Endothelial cell of umbilical vein (primary cell): ENCODE data around the gene SINHCAF. TPM values are rescaled to one million over a fixed set of nuclear protein-coding genes. Genes with fewer than 3 reads are reported as not detected.

Experiments
- BruUV-seq: library from RNA; stranded (reverse); fragments of 400-500 nt; replicated peaks from 2 replicates; lab custom pipeline; 2021; lab: Mats Ljungman, UMichigan
- CTCF ChIA-PET: fragments of 300-600, 350-600 bp; sonication (Branson Sonifier 250); formaldehyde crosslinking; loops from one replicate; lab custom pipeline; 2021; ENCODE audit warnings: antibody characterized with exemption, inconsistent platforms; lab: Charles Lee
- POLR2A ChIA-PET: fragments of 300-600, 350-600 bp; sonication (Branson Sonifier 250); formaldehyde crosslinking; loops from one replicate; lab custom pipeline; 2021; ENCODE audit warnings: antibody characterized with exemption, inconsistent platforms; lab: Charles Lee
- DNase-seq: peaks from one replicate; pipeline ENCODE4 v3.0.0-alpha.2; 2011; ENCODE audit warnings: low read depth, low spot score
- FAIRE-seq: peaks from 2 replicates; lab custom pipeline; 2011; peaks lifted over from hg19 to GRCh38; lab: Jason Lieb, UNC
- H2AFZ ChIP-seq: 2 replicates; pipeline ENCODE4 v1.6.0; 2012; ENCODE audit warnings: low read depth, low read length, control low read depth, inconsistent platforms
- H3K27ac ChIP-seq: 2 replicates; pipeline ENCODE4 v1.5.1; 2011; ENCODE audit warnings: low read depth, mild to moderate bottlenecking, control low read depth, low read length, moderate library complexity; ENCODE audit not compliant: insufficient read depth
- H3K27me3 ChIP-seq, 2 experiments: 2 replicates each; pipeline versions ENCODE4 v1.6.0 to v1.6.1; 2011; ENCODE audit warnings: low read length in 2 of 2, mixed read lengths in 1 of 2; ENCODE audit not compliant: control insufficient read depth in 2 of 2, insufficient read depth in 2 of 2
- H3K36me3 ChIP-seq, 2 experiments: 2 replicates in 1 of 2; 3 replicates in 1 of 2; pipeline ENCODE4 v1.5.1; 2011; ENCODE audit warnings: low read length in 2 of 2, mild to moderate bottlenecking in 1 of 2, moderate library complexity in 1 of 2; ENCODE audit not compliant: control insufficient read depth in 2 of 2, insufficient read depth in 2 of 2; ENCODE audit errors: extremely low read depth in 1 of 2
- H3K4me1 ChIP-seq: 3 replicates; pipeline ENCODE4 v1.5.1; 2011; ENCODE audit warnings: mild to moderate bottlenecking, low read length; ENCODE audit not compliant: control insufficient read depth, insufficient read depth; ENCODE audit errors: extremely low read depth
- H3K4me2 ChIP-seq: 2 replicates; pipeline ENCODE4 v1.6.1; 2011; ENCODE audit warnings: low read length, control low read depth, mixed read lengths; ENCODE audit not compliant: insufficient read depth
- H3K4me3 ChIP-seq, 3 experiments: fragments of 200-600 bp in 1 of 3; sonication (generic), shearing (Covaris generic) in 1 of 3; replicated peaks in 1 of 3; 2 replicates each; pipeline ENCODE4 v1.5.1; 2011 to 2016; ENCODE audit warnings: control low read depth in 3 of 3, low read length in 3 of 3, mild to moderate bottlenecking in 2 of 3, inconsistent platforms in 1 of 3, low read depth in 1 of 3, moderate library complexity in 1 of 3; ENCODE audit not compliant: insufficient read depth in 1 of 3
- H3K79me2 ChIP-seq: 2 replicates; pipeline ENCODE4 v1.6.0; 2012; ENCODE audit warnings: low read length, inconsistent platforms; ENCODE audit not compliant: control insufficient read depth, insufficient read depth
- H3K9ac ChIP-seq: replicated peaks from 2 replicates; pipeline ENCODE3; 2011; ENCODE audit warnings: low read length, control low read depth; ENCODE audit not compliant: insufficient read depth; ENCODE audit errors: extremely low read depth
- H3K9me1 ChIP-seq: replicated peaks from 3 replicates; pipeline ENCODE4 v1.6.0; 2011; ENCODE audit warnings: mild to moderate bottlenecking, low read length; ENCODE audit not compliant: control insufficient read depth, insufficient read depth; ENCODE audit errors: extremely low read depth
- H3K9me3 ChIP-seq: replicated peaks from 2 replicates; pipeline ENCODE4 v1.5.1; 2012; ENCODE audit warnings: low read length, inconsistent platforms; ENCODE audit not compliant: control insufficient read depth, insufficient read depth
- H4K20me1 ChIP-seq: replicated peaks from 2 replicates; pipeline ENCODE3; 2011; ENCODE audit warnings: mild to moderate bottlenecking, low read length; ENCODE audit not compliant: control insufficient read depth, insufficient read depth; ENCODE audit errors: extremely low read depth
- EZH2 ChIP-seq: IDR thresholded peaks from 2 replicates; pipeline ENCODE4 v1.6.1; 2012; ENCODE audit warnings: borderline replicate concordance, low read depth, mild to moderate bottlenecking, moderate library complexity, low read length, inconsistent platforms; ENCODE audit not compliant: severe bottlenecking
- FOS ChIP-seq: IDR thresholded peaks from 2 replicates; pipeline ENCODE4 v1.6.1; 2011; ENCODE audit warnings: mild to moderate bottlenecking, low read length, moderate library complexity, borderline replicate concordance; ENCODE audit not compliant: insufficient read depth
- GATA2 ChIP-seq: IDR thresholded peaks from 2 replicates; pipeline ENCODE4 v1.7.0; 2011; ENCODE audit warnings: low read depth, mild to moderate bottlenecking, moderate library complexity, mixed read lengths, low read length; ENCODE audit not compliant: insufficient read length, insufficient read depth
- JUN ChIP-seq: IDR thresholded peaks from 2 replicates; pipeline ENCODE4 v1.6.1; 2011; ENCODE audit warnings: borderline replicate concordance, low read depth; ENCODE audit not compliant: insufficient read length, insufficient read depth
- MYC ChIP-seq: IDR thresholded peaks from one replicate; pipeline ENCODE4 v1.6.1; 2011; ENCODE audit warnings: mild to moderate bottlenecking, low read depth, low read length
- POLR2A ChIP-seq: IDR thresholded peaks from 2 replicates; pipeline ENCODE4 v1.6.1; 2012; ENCODE audit warnings: low read depth, mild to moderate bottlenecking, control low read depth, low read length
- POLR2AphosphoS5 ChIP-seq: IDR thresholded peaks from 2 replicates; pipeline ENCODE4 v1.6.1; 2012; ENCODE audit warnings: low read depth, mild to moderate bottlenecking, control low read depth, low read length, moderate library complexity; ENCODE audit not compliant: insufficient read depth
- dilution Hi-C: fragments of 300-500 bp; cut with MboI; formaldehyde crosslinking; loops from one replicate; pipeline ENCODE4 v1.15.0; 2019; ENCODE audit warnings: low sequenced_read_pairs; ENCODE audit not compliant: extremely low pct_ligation_motif_present
- intact Hi-C: fragments of 100-400 bp; cut with micrococcal nuclease; formaldehyde crosslinking; loops from one replicate; pipeline ENCODE4 v1.10.0; 2022
- polyA plus RNA-seq, 4 experiments: library from polyadenylated mRNA; depleted of rRNA in 3 of 4; stranded (reverse) in 3 of 4; unstranded in 1 of 4; fragments of >200 nt; gene quantifications; 2 replicates each; pipeline versions ENCODE4 v1.2.1 to v1.2.3, GENCODE V29; 2011 to 2012; ENCODE audit warnings: missing spikeins in 1 of 4
- total RNA-seq: library from RNA; stranded (reverse); gene quantifications from 2 replicates; pipeline ENCODE4 v1.2.3, GENCODE V29; 2021
- TF ChIP-seq, protein P1 (sequence below): IDR thresholded peaks from 2 replicates; pipeline ENCODE4 v1.6.1; 2011; ENCODE audit not compliant: insufficient read depth, insufficient read length
- TF ChIP-seq, protein P2 (sequence below), 2 donors: IDR thresholded peaks; 1 replicate in 1 of 2; 2 replicates in 1 of 2; pipeline ENCODE4 v1.5.1; 2011; ENCODE audit warnings: low read length in 2 of 2, mild to moderate bottlenecking in 2 of 2, moderate library complexity in 2 of 2, control low read depth in 1 of 2, inconsistent platforms in 1 of 2, low read depth in 1 of 2; ENCODE audit not compliant: insufficient read depth in 1 of 2; ENCODE audit errors: extremely low read depth in 1 of 2

The SINHCAF gene
- total and polyA plus RNA-seq, 2 donors (not counting 3 experiments of a cell fraction or from before 2014, with no cell fraction given): 19.3 to 83.4 TPM

DNA sequence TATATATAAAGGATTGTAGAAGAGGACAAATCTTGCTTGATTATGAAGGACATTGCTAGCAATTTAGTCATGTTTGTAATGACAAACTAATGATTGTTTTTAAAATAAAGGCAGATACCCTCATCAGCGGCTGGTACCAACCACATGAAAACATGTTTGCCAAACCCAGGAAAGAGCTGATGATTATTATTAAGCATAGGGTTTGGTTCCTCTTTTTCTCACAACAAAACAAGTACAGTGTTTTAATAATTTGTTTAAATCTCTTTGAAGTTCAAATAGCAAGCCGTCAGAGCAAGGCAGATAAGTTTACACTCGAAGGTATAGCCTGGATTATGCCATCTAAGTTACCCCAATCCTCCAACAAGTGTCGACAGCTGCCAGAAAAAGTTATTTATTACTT, 5.3 kb upstream of the SINHCAF start:
- dilution Hi-C loops: no loop called here
- CTCF ChIA-PET: interaction anchor here (1.8 kb wide), 1 partner anchor 59 kb away, joined by 5 read pairs; no protein-coding TSS in a partner anchor

More for the DNA sequence above, 5.3 kb upstream of the SINHCAF start:
- intact Hi-C loops: no loop called here
- Histone ChIP-seq H2AFZ (no peak overlapping the region), H3K27me3 (peaks cover 2 to 27% of the 10 kb centered on the region in 2 experiments), H3K4me1 (no peaks in the 10 kb centered on the region), H3K27ac (no peak overlapping the region), H3K36me3 (no peaks in the 10 kb centered on the region), H3K4me3 (no peak overlapping the region), H3K4me2 (no peak overlapping the region), H3K9me1 (no peaks in the 10 kb centered on the region), H4K20me1 (no peaks in the 10 kb centered on the region), H3K79me2 (no peaks in the 10 kb centered on the region), H3K9me3 (no peaks in the 10 kb centered on the region), H3K9ac (no peak overlapping the region)
- POLR2A ChIA-PET: no interaction called here
- BruUV-seq: no TSS peak
- DNase-seq (no peak), FAIRE-seq (no peak)
- no peak for TF ChIP-seq POLR2A
- TF ChIP-seq POLR2AphosphoS5: no peak
- no peak for TF ChIP-seq MYC
- TF ChIP-seq EZH2: no peak
- TF ChIP-seq, protein P1, sequence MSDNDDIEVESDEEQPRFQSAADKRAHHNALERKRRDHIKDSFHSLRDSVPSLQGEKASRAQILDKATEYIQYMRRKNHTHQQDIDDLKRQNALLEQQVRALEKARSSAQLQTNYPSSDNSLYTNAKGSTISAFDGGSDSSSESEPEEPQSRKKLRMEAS: no peak
- no peak for TF ChIP-seq GATA2
- TF ChIP-seq JUN: no peak
- TF ChIP-seq, protein P2, sequence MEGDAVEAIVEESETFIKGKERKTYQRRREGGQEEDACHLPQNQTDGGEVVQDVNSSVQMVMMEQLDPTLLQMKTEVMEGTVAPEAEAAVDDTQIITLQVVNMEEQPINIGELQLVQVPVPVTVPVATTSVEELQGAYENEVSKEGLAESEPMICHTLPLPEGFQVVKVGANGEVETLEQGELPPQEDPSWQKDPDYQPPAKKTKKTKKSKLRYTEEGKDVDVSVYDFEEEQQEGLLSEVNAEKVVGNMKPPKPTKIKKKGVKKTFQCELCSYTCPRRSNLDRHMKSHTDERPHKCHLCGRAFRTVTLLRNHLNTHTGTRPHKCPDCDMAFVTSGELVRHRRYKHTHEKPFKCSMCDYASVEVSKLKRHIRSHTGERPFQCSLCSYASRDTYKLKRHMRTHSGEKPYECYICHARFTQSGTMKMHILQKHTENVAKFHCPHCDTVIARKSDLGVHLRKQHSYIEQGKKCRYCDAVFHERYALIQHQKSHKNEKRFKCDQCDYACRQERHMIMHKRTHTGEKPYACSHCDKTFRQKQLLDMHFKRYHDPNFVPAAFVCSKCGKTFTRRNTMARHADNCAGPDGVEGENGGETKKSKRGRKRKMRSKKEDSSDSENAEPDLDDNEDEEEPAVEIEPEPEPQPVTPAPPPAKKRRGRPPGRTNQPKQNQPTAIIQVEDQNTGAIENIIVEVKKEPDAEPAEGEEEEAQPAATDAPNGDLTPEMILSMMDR (IDR thresholded peaks at IDR 0.05; ENCODE audit: extremely low read depth in 1 of 2, insufficient read depth in 1 of 2, low read depth in 1 of 2, low read length in 2 of 2): no peak
- TF ChIP-seq FOS: no peak
